Keratinocyte (primary cell): ENCODE data around the gene ZNF391. TPM values are rescaled to one million over a fixed set of nuclear protein-coding genes. Genes with fewer than 3 reads are reported as not detected.

Experiments used
- DNase-seq: peaks from one replicate; pipeline ENCODE4 v3.0.0-alpha.2; 2011; ENCODE audit warnings: low read depth, missing footprints, low spot score
- FAIRE-seq: peaks from 2 replicates; lab custom pipeline; 2011; peaks lifted over from hg19 to GRCh38; lab: Jason Lieb, UNC
- H2AFZ ChIP-seq: 2 replicates; pipeline ENCODE4 v1.6.0; 2012; ENCODE audit warnings: low read length, control low read depth, inconsistent platforms; ENCODE audit not compliant: control insufficient read depth
- H3K27ac ChIP-seq: 2 replicates; pipeline ENCODE4 v1.5.1; 2011; ENCODE audit warnings: low read length; ENCODE audit not compliant: control insufficient read depth, insufficient read depth
- H3K27me3 ChIP-seq: 3 replicates; pipeline ENCODE4 v1.6.0; 2011; ENCODE audit warnings: low read length; ENCODE audit not compliant: control insufficient read depth, insufficient read depth; ENCODE audit errors: extremely low read depth
- H3K36me3 ChIP-seq, 2 experiments: 2 replicates in 1 of 2; 3 replicates in 1 of 2; pipeline ENCODE4 v1.5.1; 2011; ENCODE audit warnings: low read length in 2 of 2, mild to moderate bottlenecking in 1 of 2; ENCODE audit not compliant: control insufficient read depth in 2 of 2, insufficient read depth in 2 of 2; ENCODE audit errors: extremely low read depth in 1 of 2
- H3K4me1 ChIP-seq: 3 replicates; pipeline ENCODE4 v1.5.1; 2011; ENCODE audit warnings: low read length; ENCODE audit not compliant: control insufficient read depth, insufficient read depth; ENCODE audit errors: extremely low read depth
- H3K4me2 ChIP-seq: 3 replicates; pipeline ENCODE4 v1.6.0; 2011; ENCODE audit warnings: low read depth, low read length; ENCODE audit not compliant: control insufficient read depth, insufficient read depth; ENCODE audit errors: extremely low read depth
- H3K4me3 ChIP-seq, 3 experiments: fragments of 200-600 bp in 1 of 3; sonication (generic) in 1 of 3; 2 replicates in 2 of 3; 3 replicates in 1 of 3; pipeline ENCODE4 v1.5.1; 2011 to 2016; ENCODE audit warnings: low read length in 3 of 3, mild to moderate bottlenecking in 3 of 3, control low read depth in 2 of 3, inconsistent platforms in 1 of 3, low read depth in 1 of 3, mixed read lengths in 1 of 3, mixed run types in 1 of 3, moderate library complexity in 1 of 3; ENCODE audit not compliant: control insufficient read depth in 2 of 3, insufficient read depth in 2 of 3; ENCODE audit errors: extremely low read depth in 1 of 3
- H3K79me2 ChIP-seq: 2 replicates; pipeline ENCODE4 v1.6.0; 2012; ENCODE audit warnings: low read length; ENCODE audit not compliant: control insufficient read depth, insufficient read depth
- H3K9ac ChIP-seq: 3 replicates; pipeline ENCODE4 v1.6.0; 2011; ENCODE audit warnings: low read length; ENCODE audit not compliant: control insufficient read depth, insufficient read depth; ENCODE audit errors: extremely low read depth
- H3K9me1 ChIP-seq: 3 replicates; pipeline ENCODE4 v1.6.0; 2011; ENCODE audit warnings: low read length; ENCODE audit not compliant: control insufficient read depth, insufficient read depth; ENCODE audit errors: extremely low read depth
- H3K9me3 ChIP-seq: 2 replicates; pipeline ENCODE4 v1.5.1; 2012; ENCODE audit warnings: low read depth, low read length; ENCODE audit not compliant: control insufficient read depth
- H4K20me1 ChIP-seq: 3 replicates; pipeline ENCODE4 v1.6.0; 2011; ENCODE audit warnings: low read length; ENCODE audit not compliant: control insufficient read depth, insufficient read depth; ENCODE audit errors: extremely low read depth
- EZH2 ChIP-seq: IDR thresholded peaks from one replicate; pipeline ENCODE4 v1.6.1; 2012; ENCODE audit warnings: inconsistent platforms, mild to moderate bottlenecking, low read length, moderate library complexity
- dilution Hi-C: fragments of 300-500 bp; cut with MboI; formaldehyde crosslinking; loops from one replicate; pipeline ENCODE4 v1.7.0; 2020; ENCODE audit warnings: low sequenced_read_pairs; ENCODE audit not compliant: extremely low pct_ligation_motif_present
- polyA plus RNA-seq, 5 experiments: library from polyadenylated mRNA; depleted of rRNA in 3 of 5; stranded (reverse) in 3 of 5; stranded (forward) in 1 of 5; unstranded in 1 of 5; fragments of >200 nt; gene quantifications; 1 replicate in 1 of 5; 2 replicates in 3 of 5; 3 replicates in 1 of 5; pipeline versions ENCODE4 v1.2.1 to v1.2.3, GENCODE V29; 2011 to 2012; ENCODE audit warnings: missing spikeins in 2 of 5, low read depth in 1 of 5, low replicate concordance in 1 of 5
- small RNA-seq, 3 experiments: library from RNA; depleted of rRNA; stranded (forward); fragments of <200 nt; gene quantifications; one replicate each; pipeline ENCODE3, GENCODE V24; 2012; ENCODE audit warnings: low read depth in 3 of 3, low replicate concordance in 1 of 3; ENCODE audit not compliant: insufficient read length in 3 of 3
- TF ChIP-seq, protein P1 (sequence below), 3 experiments: IDR thresholded peaks in 1 of 3; conservative IDR thresholded peaks in 1 of 3; optimal IDR thresholded peaks in 1 of 3; 2 replicates in 2 of 3; 3 replicates in 1 of 3; pipeline versions ENCODE3 to v1.5.1; 2011; ENCODE audit warnings: low read length in 3 of 3, mild to moderate bottlenecking in 3 of 3, moderate library complexity in 2 of 3, control low read depth in 1 of 3, inconsistent platforms in 1 of 3; ENCODE audit not compliant: insufficient read depth in 2 of 3; ENCODE audit errors: extremely low read depth in 1 of 3

ZNF391 gene
- polyA plus RNA-seq, 1 donor (not counting 4 experiments of a cell fraction or from before 2014, with no cell fraction given), result 4.5 TPM

DNA sequence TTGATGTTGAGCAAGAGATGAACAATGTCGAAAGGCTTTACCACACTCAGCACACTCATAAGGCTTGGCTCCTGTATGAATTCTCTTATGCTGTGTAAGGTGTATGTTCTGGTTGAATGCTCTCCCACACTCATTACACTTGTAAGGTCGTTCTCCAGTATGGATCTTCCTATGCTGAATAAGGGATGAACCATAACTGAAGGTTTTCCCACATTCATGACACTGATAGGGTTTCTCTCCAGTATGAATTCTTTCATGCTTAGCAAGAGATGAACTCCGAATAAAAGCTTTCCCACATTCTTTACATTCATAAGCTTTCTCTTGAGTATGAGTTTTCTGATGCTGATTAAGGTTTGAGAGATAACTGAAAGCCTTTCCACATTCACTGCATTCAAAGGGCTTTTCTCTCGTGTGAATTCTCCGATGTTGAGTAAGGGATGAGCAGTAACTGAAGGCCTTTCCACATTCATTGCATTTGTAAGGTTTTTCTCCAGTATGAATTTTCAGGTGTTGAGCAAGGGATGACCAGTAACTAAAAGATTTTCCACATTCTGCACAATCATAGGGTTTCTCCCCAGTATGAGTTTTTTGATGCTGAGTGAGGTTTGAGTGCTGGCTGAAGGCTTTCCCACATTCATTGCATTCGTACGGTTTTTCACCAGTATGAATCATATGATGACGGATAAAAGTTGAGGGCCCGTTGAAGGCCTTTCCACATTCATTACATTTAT, 63.3 kb downstream of the ZNF391 start:
- no peak overlapping the region for H3K9ac ChIP-seq

DNA sequence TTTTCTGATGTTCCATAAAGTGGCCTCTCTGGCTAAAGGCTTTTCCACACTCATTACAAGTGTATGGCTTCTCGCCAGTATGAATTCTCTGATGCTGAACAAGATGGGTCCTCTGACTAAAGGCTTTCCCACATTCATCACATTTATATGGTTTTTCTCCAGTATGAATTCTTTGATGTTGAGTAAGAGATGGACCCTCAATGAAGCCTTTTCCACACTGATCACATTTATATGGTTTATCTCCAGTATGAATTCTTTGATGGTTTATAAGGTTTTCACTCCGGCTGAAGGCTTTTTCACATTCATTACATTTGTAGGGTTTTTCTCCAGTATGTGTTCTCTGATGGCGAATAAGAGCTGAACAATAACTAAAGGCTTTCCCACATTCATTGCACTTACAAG, 63.9 kb downstream of the ZNF391 start:
- H3K4me3 ChIP-seq, result no peak overlapping the region

More for the DNA sequence above, 63.3 kb downstream of the ZNF391 start:
- dilution Hi-C loops, result no loop called here
- H3K9me1 ChIP-seq, result no peaks in the 10 kb centered on the region
- FAIRE-seq (no peak), DNase-seq (no peak)
- H4K20me1 ChIP-seq, result no peaks in the 10 kb centered on the region
- peaks cover 9 to 18% of the 10 kb centered on the region in 2 experiments for H3K36me3 ChIP-seq
- no peaks in the 10 kb centered on the region for H3K79me2 ChIP-seq
- peaks cover 45% of the 10 kb centered on the region for H3K9me3 ChIP-seq
- no peak overlapping the region for H3K27ac ChIP-seq
- no peak overlapping the region for H2AFZ ChIP-seq
- no peaks in the 10 kb centered on the region for H3K27me3 ChIP-seq
- no peak for TF ChIP-seq EZH2
- TF ChIP-seq, protein P1, sequence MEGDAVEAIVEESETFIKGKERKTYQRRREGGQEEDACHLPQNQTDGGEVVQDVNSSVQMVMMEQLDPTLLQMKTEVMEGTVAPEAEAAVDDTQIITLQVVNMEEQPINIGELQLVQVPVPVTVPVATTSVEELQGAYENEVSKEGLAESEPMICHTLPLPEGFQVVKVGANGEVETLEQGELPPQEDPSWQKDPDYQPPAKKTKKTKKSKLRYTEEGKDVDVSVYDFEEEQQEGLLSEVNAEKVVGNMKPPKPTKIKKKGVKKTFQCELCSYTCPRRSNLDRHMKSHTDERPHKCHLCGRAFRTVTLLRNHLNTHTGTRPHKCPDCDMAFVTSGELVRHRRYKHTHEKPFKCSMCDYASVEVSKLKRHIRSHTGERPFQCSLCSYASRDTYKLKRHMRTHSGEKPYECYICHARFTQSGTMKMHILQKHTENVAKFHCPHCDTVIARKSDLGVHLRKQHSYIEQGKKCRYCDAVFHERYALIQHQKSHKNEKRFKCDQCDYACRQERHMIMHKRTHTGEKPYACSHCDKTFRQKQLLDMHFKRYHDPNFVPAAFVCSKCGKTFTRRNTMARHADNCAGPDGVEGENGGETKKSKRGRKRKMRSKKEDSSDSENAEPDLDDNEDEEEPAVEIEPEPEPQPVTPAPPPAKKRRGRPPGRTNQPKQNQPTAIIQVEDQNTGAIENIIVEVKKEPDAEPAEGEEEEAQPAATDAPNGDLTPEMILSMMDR (optimal IDR thresholded peaks at IDR 0.05 in 1 of 3, IDR thresholded peaks at IDR 0.05 in 1 of 3, conservative IDR thresholded peaks at IDR 0.05 in 1 of 3; ENCODE audit: extremely low read depth in 1 of 3, insufficient read depth in 2 of 3, low read length in 3 of 3), result no peak
- H3K4me1 ChIP-seq, result no peaks in the 10 kb centered on the region
- no peak overlapping the region for H3K4me2 ChIP-seq
- H3K4me3 ChIP-seq, result no peak overlapping the region

More for the DNA sequence above, 63.9 kb downstream of the ZNF391 start:
- DNase-seq (no peak), FAIRE-seq (no peak)
- Histone ChIP-seq H3K9me1 (no peaks in the 10 kb centered on the region), H3K9me3 (peaks cover 48% of the 10 kb centered on the region), H3K79me2 (no peaks in the 10 kb centered on the region), H3K27me3 (no peaks in the 10 kb centered on the region), H3K4me2 (no peak overlapping the region), H2AFZ (no peak overlapping the region), H3K9ac (no peak overlapping the region), H3K36me3 (peaks cover 10 to 18% of the 10 kb centered on the region in 2 experiments), H3K27ac (no peak overlapping the region), H3K4me1 (no peaks in the 10 kb centered on the region), H4K20me1 (no peaks in the 10 kb centered on the region)
- TF ChIP-seq EZH2, result no peak
- TF ChIP-seq, protein P1 (optimal IDR thresholded peaks at IDR 0.05 in 1 of 3, IDR thresholded peaks at IDR 0.05 in 1 of 3, conservative IDR thresholded peaks at IDR 0.05 in 1 of 3; ENCODE audit: extremely low read depth in 1 of 3, insufficient read depth in 2 of 3, low read length in 3 of 3), result no peak
- dilution Hi-C loops, result no loop called here

Small RNA genes within 50 kb of the gene (small RNA-seq; reads per million reads assigned to genes)
- gene MCFD2P1, result 0 reads per million in 3 experiments

Other genes with a start within 250 kb of the ZNF391 start
- gene PRSS16, start 141.1 kb upstream of the ZNF391 start, polyA plus RNA-seq, result 7.5 to 8.9 TPM (median 8.7 TPM) in 3 replicates
- gene POM121L2, start 76.5 kb upstream of the ZNF391 start, polyA plus RNA-seq, result 0.01 TPM in 1 of 3 replicates, not detected in the others
- gene ZNF184, start 84.3 kb downstream of the ZNF391 start, polyA plus RNA-seq, result 2.3 to 4.3 TPM (median 3.1 TPM) in 3 replicates